H9 (cell line): ENCODE results near the gene SRP68. TPM values are rescaled to one million over a fixed set of nuclear protein-coding genes. Genes with fewer than 3 reads are reported as not detected.

Experiments
- DNase-seq: peaks from one replicate; pipeline ENCODE4 v3.0.0-alpha.2; 2017
- H2AFZ ChIP-seq: one replicate; pipeline ENCODE4 v1.6.1; 2013; ENCODE audit warnings: mild to moderate bottlenecking, low read length, control low read depth, moderate library complexity
- H2AK5ac ChIP-seq: 2 replicates; pipeline ENCODE4 v1.6.1; 2013; ENCODE audit warnings: low read length, control low read depth, mixed read lengths; ENCODE audit not compliant: insufficient read length
- H2BK120ac ChIP-seq: one replicate; pipeline ENCODE4 v1.6.1; 2013; ENCODE audit warnings: low read depth, mild to moderate bottlenecking, low read length, control low read depth, inconsistent platforms; ENCODE audit not compliant: poor library complexity, severe bottlenecking
- H2BK12ac ChIP-seq: 2 replicates; pipeline ENCODE4 v1.6.1; 2013; ENCODE audit warnings: low read length, control low read depth, mixed read lengths, low read depth; ENCODE audit not compliant: insufficient read length
- H2BK15ac ChIP-seq: 2 replicates; pipeline ENCODE4 v1.6.1; 2013; ENCODE audit warnings: low read depth, low read length, control low read depth
- H2BK20ac ChIP-seq: one replicate; pipeline ENCODE4 v1.6.1; 2013; ENCODE audit warnings: low read depth, mild to moderate bottlenecking, low read length, control low read depth, inconsistent platforms; ENCODE audit not compliant: poor library complexity, severe bottlenecking
- H2BK5ac ChIP-seq: 2 replicates; pipeline ENCODE4 v1.6.1; 2013; ENCODE audit warnings: low read length, control low read depth, mixed read lengths; ENCODE audit not compliant: insufficient read length
- H3K14ac ChIP-seq: 2 replicates; pipeline ENCODE4 v1.6.1; 2013; ENCODE audit warnings: low read length, control low read depth; ENCODE audit not compliant: insufficient read depth
- H3K18ac ChIP-seq: 2 replicates; pipeline ENCODE4 v1.6.1; 2013; ENCODE audit warnings: low read depth, mild to moderate bottlenecking, mixed read lengths, low read length, control low read depth; ENCODE audit not compliant: insufficient read length
- H3K23ac ChIP-seq: 2 replicates; pipeline ENCODE4 v1.6.1; 2013; ENCODE audit warnings: low read length, control low read depth, mixed read lengths, low read depth; ENCODE audit not compliant: insufficient read length
- H3K23me2 ChIP-seq: 2 replicates; pipeline ENCODE4 v1.6.1; 2013; ENCODE audit warnings: low read depth, mild to moderate bottlenecking, mixed read lengths, low read length, control low read depth; ENCODE audit not compliant: insufficient read length, poor library complexity, severe bottlenecking
- H3K27ac ChIP-seq: 2 replicates; pipeline ENCODE4 v1.5.1; 2013; ENCODE audit warnings: low read length, control low read depth, mixed read lengths, low read depth; ENCODE audit not compliant: insufficient read length
- H3K27me3 ChIP-seq: 2 replicates; pipeline ENCODE4 v1.6.1; 2013; ENCODE audit warnings: low read length, control low read depth, inconsistent platforms; ENCODE audit not compliant: insufficient read depth
- H3K4ac ChIP-seq: 2 replicates; pipeline ENCODE4 v1.6.1; 2013; ENCODE audit warnings: low read depth, mild to moderate bottlenecking, control low read depth, inconsistent platforms, low read length, moderate library complexity
- H3K4me1 ChIP-seq: 2 replicates; pipeline ENCODE4 v1.6.1; 2013; ENCODE audit warnings: low read length, control low read depth, inconsistent platforms; ENCODE audit not compliant: insufficient read depth
- H3K4me2 ChIP-seq: 2 replicates; pipeline ENCODE4 v1.6.1; 2013; ENCODE audit warnings: low read length, control low read depth, mixed read lengths; ENCODE audit not compliant: insufficient read length, insufficient read depth
- H3K56ac ChIP-seq: 2 replicates; pipeline ENCODE4 v1.6.1; 2013; ENCODE audit warnings: low read depth, mild to moderate bottlenecking, mixed read lengths, low read length, control low read depth; ENCODE audit not compliant: insufficient read length
- H3K79me1 ChIP-seq: 2 replicates; pipeline ENCODE4 v1.6.1; 2013; ENCODE audit warnings: low read depth, mild to moderate bottlenecking, moderate library complexity, low read length, control low read depth, inconsistent platforms; ENCODE audit not compliant: insufficient read depth, poor library complexity, severe bottlenecking
- H3K79me2 ChIP-seq: 2 replicates; pipeline ENCODE4 v1.6.1; 2013; ENCODE audit warnings: low read length, control low read depth, inconsistent platforms; ENCODE audit not compliant: insufficient read depth
- H3K9ac ChIP-seq: 2 replicates; pipeline ENCODE4 v1.6.1; 2013; ENCODE audit warnings: low read length, control low read depth, mixed read lengths; ENCODE audit not compliant: insufficient read length; ENCODE audit errors: extremely low read depth
- H3K9me3 ChIP-seq: one replicate; pipeline ENCODE4 v1.6.1; 2013; ENCODE audit warnings: low read depth, low read length, inconsistent platforms; ENCODE audit not compliant: control insufficient read depth
- H3T11ph ChIP-seq: one replicate; pipeline ENCODE4 v1.6.1; 2013; ENCODE audit warnings: mild to moderate bottlenecking, low read length, control low read depth, inconsistent platforms
- H4K20me1 ChIP-seq: one replicate; pipeline ENCODE4 v1.6.1; 2013; ENCODE audit not compliant: control insufficient read depth, insufficient read length, insufficient read depth
- H4K5ac ChIP-seq: 2 replicates; pipeline ENCODE4 v1.6.1; 2013; ENCODE audit warnings: low read depth, mild to moderate bottlenecking, mixed read lengths, low read length, control low read depth; ENCODE audit not compliant: insufficient read length
- H4K8ac ChIP-seq: replicated peaks from 2 replicates; pipeline ENCODE4 v1.6.1; 2013; ENCODE audit warnings: low read length, control low read depth, mixed read lengths, low read depth; ENCODE audit not compliant: insufficient read length
- H4K91ac ChIP-seq: 2 replicates; pipeline ENCODE4 v1.6.1; 2013; ENCODE audit warnings: low read depth, mild to moderate bottlenecking, moderate library complexity, mixed read lengths, low read length, control low read depth; ENCODE audit not compliant: insufficient read length
- H3K27ac Mint-ChIP-seq, 3 experiments: 2 replicates in 2 of 3; 3 replicates in 1 of 3; pipeline ENCODE4 v1.8.0; 2020 to 2021; ENCODE audit warnings: mixed read lengths in 3 of 3, mild to moderate bottlenecking in 1 of 3, moderate library complexity in 1 of 3
- H3K27me3 Mint-ChIP-seq: 2 replicates; pipeline ENCODE4 v1.8.0; 2021; ENCODE audit warnings: low read depth, mild to moderate bottlenecking, moderate library complexity, mixed read lengths
- H3K36me3 Mint-ChIP-seq, 3 experiments: 2 replicates in 2 of 3; 3 replicates in 1 of 3; pipeline ENCODE4 v1.8.0; 2020 to 2021; ENCODE audit warnings: low read depth in 3 of 3, mixed read lengths in 3 of 3; ENCODE audit not compliant: insufficient read depth in 1 of 3
- H3K4me1 Mint-ChIP-seq, 2 experiments: 2 replicates each; pipeline ENCODE4 v1.8.0; 2020; ENCODE audit warnings: mixed read lengths in 2 of 2
- H3K4me3 Mint-ChIP-seq, 2 experiments: 2 replicates in 1 of 2; 3 replicates in 1 of 2; pipeline ENCODE4 v1.8.0; 2020 to 2021; ENCODE audit warnings: mild to moderate bottlenecking in 2 of 2, mixed read lengths in 2 of 2, moderate library complexity in 1 of 2
- H3K9me3 Mint-ChIP-seq, 2 experiments: 2 replicates in 1 of 2; 3 replicates in 1 of 2; pipeline ENCODE4 v1.8.0; 2020; ENCODE audit warnings: mild to moderate bottlenecking in 2 of 2, mixed read lengths in 2 of 2, moderate library complexity in 1 of 2
- CTCF ChIP-seq: fragments of 200-600 bp; sonication (generic); conservative IDR thresholded peaks from 3 replicates; pipeline ENCODE4 v1.8.0; 2021; ENCODE audit warnings: antibody characterized with exemption, mild to moderate bottlenecking
- WGBS: extraction: QIAGEN DNeasy Blood & Tissue Kit; methylation state at CpG from one replicate; pipeline ENCODE4 v1.1.7; 2013; ENCODE audit warnings: missing lambda C conversion rate, low lambda C conversion rate, mixed read lengths; ENCODE audit not compliant: insufficient read length; ENCODE audit errors: extremely low coverage; 5-methylcytosine and 5-hydroxymethylcytosine counted together
- total RNA-seq: library from RNA; stranded (reverse); gene quantifications from 2 replicates; pipeline ENCODE4 v1.2.1, GENCODE V29; 2021

The SRP68 gene
- total RNA-seq, 1 experiment from 2014 or later = 86.1 TPM

- no CpG with 5 or more reads among the region's 6 CpGs for WGBS
- no peak overlapping the region for H3K4me3 Mint-ChIP-seq
Measured at GRCh38 chr17:76003915-76004314, 68.4 kb downstream of the SRP68 start.

More at GRCh38 chr17:76003915-76004314, 68.4 kb downstream of the SRP68 start:
- Histone ChIP-seq H2BK20ac (no peak overlapping the region), H4K5ac (no peak overlapping the region), H3K4ac (no peak overlapping the region), H3K27ac (no peak overlapping the region), H3K23me2 (no peaks in the 10 kb centered on the region), H3K56ac (no peak overlapping the region), H3K4me1 (no peaks in the 10 kb centered on the region), H2AFZ (no peak overlapping the region), H4K91ac (no peak overlapping the region), H3K4me2 (no peak overlapping the region), H2BK5ac (no peak overlapping the region), H4K20me1 (peaks cover 2% of the 10 kb centered on the region), H3K27me3 (no peaks in the 10 kb centered on the region), H2BK120ac (no peak overlapping the region), H3K14ac (no peak overlapping the region), H3K79me2 (no peaks in the 10 kb centered on the region), H3T11ph (no peak overlapping the region), H4K8ac (no peak overlapping the region), H3K18ac (no peak overlapping the region), H3K9me3 (no peaks in the 10 kb centered on the region), H2BK12ac (no peak overlapping the region), H3K79me1 (no peaks in the 10 kb centered on the region), H2AK5ac (no peak overlapping the region), H3K23ac (no peak overlapping the region), H3K9ac (no peak overlapping the region), H2BK15ac (no peak overlapping the region)
- H3K27me3 Mint-ChIP-seq = no peaks in the 10 kb centered on the region
- H3K27ac Mint-ChIP-seq = no peak overlapping the region
- no peak for DNase-seq
- TF ChIP-seq CTCF = no peak
- peaks cover 0 to 18% (median 9%) of the 10 kb centered on the region in 3 experiments; a peak in 5 of 7 replicates for H3K36me3 Mint-ChIP-seq
- peaks cover 2 to 9% of the 10 kb centered on the region in 2 experiments for H3K4me1 Mint-ChIP-seq
- no peaks in the 10 kb centered on the region; a peak in 1 of 5 replicates for H3K9me3 Mint-ChIP-seq
